SH-SY5Y (cell line): ENCODE measurements around the gene SLIT1.
A peak's percentile ranks its signal among the peaks of the same experiment; 100 is the strongest.

Experiments
- GATA2 ChIP-seq: IDR thresholded peaks from 2 replicates; pipeline ENCODE4 v1.6.1; 2011; ENCODE audit warnings: mild to moderate bottlenecking, low read depth, low read length
- GATA3 ChIP-seq: IDR thresholded peaks from 2 replicates; pipeline ENCODE4 v1.6.1; 2011; ENCODE audit warnings: low read depth, mild to moderate bottlenecking, low read length, moderate library complexity

SLIT1 gene

GRCh38 chr10:97186911-97187310, 1.2 kb upstream of the SLIT1 start:
- TF ChIP-seq GATA3, result no peak
- TF ChIP-seq GATA2, result no peak

GRCh38 chr10:97184971-97185325, 811 bp downstream of the SLIT1 start:
- TF ChIP-seq GATA3 (no peak), GATA2 (no peak)

DNA sequence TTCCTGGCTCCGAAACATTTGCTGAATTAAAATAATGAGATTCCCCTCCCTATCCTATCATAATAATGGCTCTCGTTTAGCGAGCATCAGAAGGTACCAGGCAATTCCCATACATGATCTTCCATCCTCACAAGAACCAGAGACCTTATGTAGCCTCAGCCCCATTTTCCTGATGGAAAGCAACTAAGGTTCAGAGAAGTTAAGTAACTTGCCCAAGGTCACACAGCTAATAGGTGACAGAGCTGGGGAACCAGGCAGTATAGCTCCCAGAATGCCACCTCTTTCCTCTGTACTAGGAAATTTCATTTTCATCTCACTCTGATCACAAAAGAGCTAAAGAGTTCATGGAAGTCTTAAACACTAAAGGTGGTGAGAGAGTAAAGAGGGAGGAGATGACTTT, 2.4 kb downstream of the SLIT1 start:
- TF ChIP-seq GATA3 (no peak), GATA2 (no peak)

GRCh38 chr10:97182288-97182990, 3.3 kb downstream of the SLIT1 start:
- TF ChIP-seq GATA2, result no peak
- TF ChIP-seq GATA3, result no peak

GRCh38 chr10:97180986-97181385, 4.8 kb downstream of the SLIT1 start:
- TF ChIP-seq GATA2, result no peak
- no peak for TF ChIP-seq GATA3

GRCh38 chr10:97180363-97180755, 5.4 kb downstream of the SLIT1 start:
- TF ChIP-seq GATA2 (peak; percentile 99), GATA3 (peak; percentile 95)

DNA sequence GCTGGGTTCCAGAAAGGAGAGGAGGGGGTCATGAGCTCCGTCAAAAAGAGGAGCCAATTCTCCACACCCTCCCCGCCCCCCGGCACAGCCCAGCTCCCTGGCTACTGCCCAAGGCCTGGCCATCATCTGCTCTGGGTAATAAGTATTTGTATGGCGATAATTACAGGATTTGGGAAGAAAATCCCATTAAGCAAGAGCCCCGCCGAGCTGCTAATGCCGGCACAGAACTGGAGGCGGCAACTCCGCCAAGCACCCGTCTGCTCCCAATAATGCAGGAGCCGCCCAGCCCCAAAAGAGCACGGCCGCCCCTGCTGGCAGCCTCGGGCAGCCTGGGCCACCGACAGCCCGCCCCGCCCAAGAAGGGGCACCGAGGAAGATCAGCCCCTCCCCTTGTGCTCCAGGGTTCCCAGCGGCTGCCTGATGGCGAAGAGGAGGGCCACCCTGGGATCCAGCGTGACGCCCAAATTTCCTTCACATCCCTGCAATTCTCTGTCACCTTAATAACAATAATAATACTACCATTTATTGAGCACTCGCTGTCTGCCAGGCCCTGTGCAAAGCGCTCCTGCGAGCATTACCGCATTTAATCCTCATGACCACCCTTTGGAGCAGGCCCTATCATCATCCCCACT, 5.9 kb downstream of the SLIT1 start:
- TF ChIP-seq GATA3, result no peak
- no peak for TF ChIP-seq GATA2

DNA sequence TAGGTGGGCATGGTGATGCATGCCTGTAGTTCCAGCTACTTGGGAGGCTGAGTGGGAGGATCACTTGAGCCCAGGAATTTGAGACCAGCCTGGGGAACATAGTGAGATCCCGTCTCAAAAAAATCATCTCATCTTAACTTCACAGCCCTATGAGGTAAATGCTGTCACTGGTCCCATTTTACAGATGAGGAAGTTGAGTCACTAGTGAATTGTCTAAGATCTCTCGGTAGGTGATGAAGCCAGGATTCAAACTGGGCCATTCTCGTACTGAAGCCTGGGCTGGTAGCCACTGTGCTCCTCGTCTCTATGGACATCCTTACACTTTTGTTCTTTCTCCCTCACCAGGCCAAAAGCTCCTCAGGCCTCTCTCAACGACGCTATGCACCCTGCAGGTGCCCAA, 6.4 kb downstream of the SLIT1 start:
- TF ChIP-seq GATA2 (no peak), GATA3 (no peak)

GRCh38 chr10:97178074-97178473, 7.7 kb downstream of the SLIT1 start:
- peak; percentile 89 for TF ChIP-seq GATA2
- TF ChIP-seq GATA3, result no peak; the same call in none of the 2 replicates

DNA sequence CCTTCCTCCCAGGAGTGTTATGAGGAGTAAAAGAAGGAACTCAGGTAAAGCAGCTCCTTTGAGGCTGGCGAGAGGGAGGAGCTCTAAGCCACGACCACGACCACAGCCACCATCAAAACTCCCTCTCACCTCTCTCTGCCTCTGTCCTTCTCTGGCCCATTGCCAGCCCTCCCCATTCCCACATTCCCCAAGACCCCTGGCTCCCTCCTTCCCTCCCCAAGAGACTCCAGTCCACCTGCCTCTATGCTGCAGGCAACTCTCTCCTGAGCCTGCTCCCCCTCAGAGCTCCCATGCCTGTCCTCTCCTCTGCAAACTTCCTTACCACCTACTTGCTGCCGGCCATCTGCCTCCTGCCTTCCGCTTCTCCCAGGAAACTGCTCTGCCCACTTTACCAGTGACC, 9.5 kb downstream of the SLIT1 start:
- TF ChIP-seq GATA2 (no peak), GATA3 (no peak)

GRCh38 chr10:97175586-97175985, 10.2 kb downstream of the SLIT1 start:
- no peak for TF ChIP-seq GATA2
- no peak for TF ChIP-seq GATA3

DNA sequence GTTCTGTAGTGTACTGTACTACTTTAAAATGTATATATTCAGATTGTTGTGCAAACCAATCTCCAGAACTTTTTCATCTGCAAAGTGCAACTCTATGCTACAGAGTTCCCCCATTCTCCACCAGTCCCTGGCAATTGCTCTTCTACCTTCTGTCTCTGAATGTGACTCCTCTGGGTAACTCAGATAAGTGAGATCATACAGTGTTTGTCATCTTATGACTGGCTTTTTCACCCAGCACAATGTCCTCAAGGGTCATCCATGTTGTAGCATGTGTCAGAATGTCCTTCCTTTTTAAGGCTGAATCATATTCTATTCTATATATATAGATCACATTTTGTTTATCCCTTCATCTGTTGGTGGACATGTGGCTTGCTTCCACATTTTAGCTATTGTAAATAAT, 10.8 kb downstream of the SLIT1 start:
- TF ChIP-seq GATA3, result no peak
- TF ChIP-seq GATA2, result no peak

GRCh38 chr10:97174276-97174775, 11.4 kb downstream of the SLIT1 start:
- TF ChIP-seq GATA2 (no peak), GATA3 (no peak)

GRCh38 chr10:97173036-97173435, 12.7 kb downstream of the SLIT1 start:
- TF ChIP-seq GATA3 (no peak), GATA2 (no peak)

DNA sequence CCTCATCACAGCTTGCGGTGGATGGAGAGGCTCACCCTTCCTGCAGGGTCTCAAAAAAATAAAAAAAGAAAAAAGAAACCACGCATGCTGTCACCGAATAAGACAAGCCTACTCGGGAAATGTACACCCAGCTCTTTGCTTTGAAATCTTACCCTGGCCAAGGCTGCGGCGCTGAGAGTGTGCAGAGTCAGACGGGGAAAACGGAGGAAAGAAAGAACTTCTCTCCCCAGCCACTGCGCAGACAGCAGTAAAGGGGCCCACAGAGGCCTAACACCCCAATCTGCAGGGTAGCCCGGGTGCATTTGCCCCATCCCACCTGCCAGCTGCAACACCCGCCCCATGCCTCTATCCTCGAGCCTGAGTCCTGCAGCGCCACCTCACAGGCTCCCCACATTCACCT, 14.8 kb downstream of the SLIT1 start:
- TF ChIP-seq GATA2 (no peak), GATA3 (no peak)

- no peak for TF ChIP-seq GATA2
- no peak for TF ChIP-seq GATA3
Measured at GRCh38 chr10:97169911-97170693, 15.7 kb downstream of the SLIT1 start.

DNA sequence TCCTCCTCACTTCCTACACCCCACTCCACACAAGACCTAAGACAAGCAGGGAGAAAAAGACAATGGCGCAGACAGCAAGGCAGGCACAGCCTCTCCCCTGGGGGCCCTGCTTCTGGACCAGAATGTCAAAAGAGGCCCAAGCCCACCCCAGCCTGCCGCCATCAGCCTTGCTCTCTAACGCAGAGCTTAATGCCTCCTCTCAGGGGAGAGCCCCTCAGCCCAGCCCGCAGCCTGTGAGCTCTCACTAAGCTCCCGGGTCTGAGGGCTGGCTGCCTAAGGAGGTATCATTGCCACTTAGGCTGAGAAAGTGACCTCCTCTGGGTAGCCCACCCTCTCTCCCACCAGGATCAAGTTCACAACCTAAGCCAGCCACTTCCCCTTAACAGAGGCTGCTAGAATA, 16.7 kb downstream of the SLIT1 start:
- no peak for TF ChIP-seq GATA2
- TF ChIP-seq GATA3, result no peak
